Duodenal mucosa (tissue), 2 donors: Measurements from ENCODE around the gene NPC2.

ENCODE experiments used
- H3K27ac ChIP-seq: one replicate; pipeline ENCODE4 v1.7.0; 2013; ENCODE audit warnings: low read depth, low read length
- H3K27me3 ChIP-seq, 2 donors: one replicate each; pipeline ENCODE4 v1.7.0; 2013; ENCODE audit warnings: low read length in 2 of 2, control low read depth in 1 of 2; ENCODE audit not compliant: insufficient read depth in 2 of 2, control insufficient read depth in 1 of 2
- H3K36me3 ChIP-seq, 2 donors: one replicate each; pipeline ENCODE4 v1.7.0; 2013; ENCODE audit warnings: low read length in 2 of 2, control low read depth in 1 of 2; ENCODE audit not compliant: insufficient read depth in 2 of 2, control insufficient read depth in 1 of 2
- H3K4me1 ChIP-seq, 2 donors: one replicate each; pipeline ENCODE4 v1.7.0; 2013; ENCODE audit warnings: low read length in 2 of 2, control low read depth in 1 of 2; ENCODE audit not compliant: insufficient read depth in 2 of 2, control insufficient read depth in 1 of 2
- H3K4me3 ChIP-seq, 2 donors: one replicate each; pipeline ENCODE4 v1.7.0; 2013; ENCODE audit warnings: low read length in 2 of 2, low read depth in 1 of 2
- H3K9ac ChIP-seq, 2 donors: one replicate each; pipeline ENCODE4 v1.7.0; 2013; ENCODE audit warnings: low read length in 2 of 2, low read depth in 1 of 2
- H3K9me3 ChIP-seq, 2 donors: one replicate each; pipeline ENCODE4 v1.7.0; 2013; ENCODE audit warnings: low read length in 2 of 2, control low read depth in 1 of 2; ENCODE audit not compliant: control insufficient read depth in 1 of 2

NPC2 gene

DNA sequence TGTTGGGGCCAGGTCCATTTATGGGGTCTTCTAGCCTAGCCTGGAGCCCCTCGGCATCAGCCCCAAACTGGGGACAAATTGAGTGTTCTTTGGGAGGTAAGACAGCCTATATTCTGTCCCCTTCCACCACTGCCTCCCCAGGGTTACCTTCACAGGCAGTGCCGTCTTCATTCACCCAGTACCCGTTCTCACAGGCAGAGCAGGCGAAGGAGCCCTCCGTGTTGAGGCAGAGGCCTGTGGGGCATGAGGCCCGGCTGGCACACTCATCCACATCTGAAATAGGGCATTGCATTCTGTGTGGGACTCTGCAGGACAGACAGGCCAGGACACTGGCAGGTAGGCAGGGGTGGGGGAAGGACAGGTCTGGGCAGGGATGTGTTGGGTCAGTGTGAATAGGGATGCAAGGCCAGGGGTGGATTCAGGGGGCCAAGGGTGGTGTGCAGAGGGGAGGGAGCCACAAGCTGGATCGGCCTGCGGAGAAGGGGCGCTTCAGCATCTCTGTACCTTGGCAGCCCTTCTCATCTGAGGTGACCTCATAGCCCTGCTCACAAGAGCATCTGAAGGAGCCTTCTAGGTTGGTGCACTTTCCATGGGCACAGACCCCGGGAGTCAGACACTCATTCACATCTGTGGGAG lies 16.6 kb upstream of the NPC2 start:
- Histone ChIP-seq H3K4me1 (peaks cover 5 to 9% of the 10 kb centered on the region in 2 donors), H3K27me3 (peaks cover 0 to 5% of the 10 kb centered on the region in 2 donors), H3K27ac (no peak overlapping the region), H3K36me3 (no peaks in the 10 kb centered on the region), H3K9me3 (no peaks in the 10 kb centered on the region), H3K4me3 (no peak overlapping the region), H3K9ac (no peak overlapping the region)

DNA sequence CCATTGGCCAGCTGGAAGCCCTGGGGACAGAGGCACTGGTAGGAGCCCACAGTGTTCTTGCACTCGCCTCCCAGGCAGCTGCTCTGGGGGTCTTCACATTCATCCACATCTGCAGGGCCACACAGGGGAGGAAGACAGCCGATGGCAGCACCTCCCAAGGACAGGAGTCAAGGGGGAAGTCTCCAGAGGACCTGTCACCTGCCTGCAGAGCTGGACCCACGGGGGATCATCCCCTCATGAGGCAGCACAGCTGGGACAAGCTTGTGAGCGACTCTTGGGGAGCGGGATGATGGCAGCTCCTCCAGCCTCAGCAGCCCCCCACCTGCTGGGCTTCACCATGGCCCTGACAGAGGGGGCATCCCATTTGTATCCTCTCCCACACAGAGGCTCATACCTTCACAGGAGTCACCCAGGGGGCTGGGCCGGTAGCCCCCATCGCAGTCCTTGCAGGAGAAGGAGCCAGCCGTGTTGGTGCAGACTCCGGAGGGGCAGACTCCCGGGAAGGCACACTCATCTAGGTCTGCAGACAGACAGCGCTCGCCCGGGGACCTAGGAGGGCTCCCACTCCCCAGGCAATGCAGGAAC lies 15.8 kb upstream of the NPC2 start:
- H3K27me3 ChIP-seq, result peaks cover 0 to 5% of the 10 kb centered on the region in 2 donors
- no peak overlapping the region for H3K27ac ChIP-seq
- no peak overlapping the region for H3K9ac ChIP-seq
- H3K4me3 ChIP-seq, result no peak overlapping the region
- no peaks in the 10 kb centered on the region for H3K36me3 ChIP-seq
- H3K4me1 ChIP-seq, result peaks cover 0 to 1% of the 10 kb centered on the region in 2 donors
- no peaks in the 10 kb centered on the region for H3K9me3 ChIP-seq

DNA sequence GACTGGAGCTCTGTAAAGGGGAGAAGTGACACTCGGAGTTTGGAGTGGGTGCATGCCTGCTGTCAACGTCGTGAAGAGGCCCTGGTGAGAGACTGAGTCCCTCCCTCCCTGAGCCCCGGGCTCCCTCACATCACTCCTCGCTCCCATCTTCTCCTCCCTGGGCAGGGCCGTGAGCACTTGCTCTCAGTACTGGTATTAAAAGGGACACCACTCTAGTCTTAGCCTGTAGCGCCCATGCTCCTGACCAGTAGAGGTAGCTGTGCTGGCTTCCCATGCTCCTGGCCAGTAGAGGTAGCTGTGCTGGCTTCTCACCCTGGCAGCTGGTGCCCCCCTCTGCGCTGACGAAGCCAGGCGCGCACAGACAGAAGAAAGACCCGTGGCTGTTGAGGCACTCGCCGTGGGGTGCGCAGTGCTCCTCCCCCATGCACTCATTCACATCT lies 15.2 kb upstream of the NPC2 start:
- Histone ChIP-seq H3K36me3 (no peaks in the 10 kb centered on the region), H3K9me3 (no peaks in the 10 kb centered on the region), H3K27me3 (peaks cover 0 to 5% of the 10 kb centered on the region in 2 donors), H3K4me3 (no peak overlapping the region), H3K27ac (no peak overlapping the region), H3K9ac (no peak overlapping the region), H3K4me1 (no peaks in the 10 kb centered on the region)

- peaks cover 0 to 3% of the 10 kb centered on the region in 2 donors for H3K27me3 ChIP-seq
- H3K9ac ChIP-seq, result no peak overlapping the region
- no peaks in the 10 kb centered on the region for H3K36me3 ChIP-seq
- no peak overlapping the region for H3K4me3 ChIP-seq
- H3K27ac ChIP-seq, result no peak overlapping the region
- no peaks in the 10 kb centered on the region for H3K9me3 ChIP-seq
- H3K4me1 ChIP-seq, result no peaks in the 10 kb centered on the region
Measured at GRCh38 chr14:74507840-74508239, 14.7 kb upstream of the NPC2 start.

GRCh38 chr14:74507085-74507484 lies 14.0 kb upstream of the NPC2 start:
- Histone ChIP-seq H3K9me3 (no peaks in the 10 kb centered on the region), H3K36me3 (no peaks in the 10 kb centered on the region), H3K27ac (no peak overlapping the region), H3K4me3 (no peak overlapping the region), H3K9ac (no peak overlapping the region), H3K4me1 (no peaks in the 10 kb centered on the region), H3K27me3 (no peaks in the 10 kb centered on the region)

GRCh38 chr14:74506411-74506851 lies 13.3 kb upstream of the NPC2 start:
- Histone ChIP-seq H3K36me3 (no peaks in the 10 kb centered on the region), H3K9ac (no peak overlapping the region), H3K4me1 (no peaks in the 10 kb centered on the region), H3K9me3 (no peaks in the 10 kb centered on the region), H3K27me3 (no peaks in the 10 kb centered on the region), H3K4me3 (no peak overlapping the region), H3K27ac (no peak overlapping the region)

DNA sequence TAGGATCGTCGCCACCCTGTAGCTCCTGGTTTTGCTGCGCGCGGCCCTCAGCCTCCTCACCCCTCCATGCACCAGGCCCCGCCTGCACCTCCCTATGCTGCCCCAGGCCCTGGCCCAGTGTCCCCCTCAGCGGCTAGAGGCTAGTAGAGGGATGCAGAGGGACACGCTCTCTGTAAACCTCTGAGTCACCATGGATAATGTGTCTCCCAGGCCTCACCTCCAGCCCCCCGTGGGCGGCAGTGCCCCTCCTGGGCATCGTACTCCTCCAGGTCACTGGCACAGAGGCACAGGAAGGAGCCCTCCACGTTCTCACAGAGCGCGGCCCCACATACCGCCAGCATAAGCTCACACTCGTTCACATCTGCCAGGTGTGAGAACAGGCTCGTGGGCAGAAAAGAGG lies 12.7 kb upstream of the NPC2 start:
- Histone ChIP-seq H3K9me3 (no peaks in the 10 kb centered on the region), H3K4me1 (no peaks in the 10 kb centered on the region), H3K27ac (no peak overlapping the region), H3K9ac (no peak overlapping the region), H3K4me3 (no peak overlapping the region), H3K27me3 (no peaks in the 10 kb centered on the region), H3K36me3 (no peaks in the 10 kb centered on the region)

DNA sequence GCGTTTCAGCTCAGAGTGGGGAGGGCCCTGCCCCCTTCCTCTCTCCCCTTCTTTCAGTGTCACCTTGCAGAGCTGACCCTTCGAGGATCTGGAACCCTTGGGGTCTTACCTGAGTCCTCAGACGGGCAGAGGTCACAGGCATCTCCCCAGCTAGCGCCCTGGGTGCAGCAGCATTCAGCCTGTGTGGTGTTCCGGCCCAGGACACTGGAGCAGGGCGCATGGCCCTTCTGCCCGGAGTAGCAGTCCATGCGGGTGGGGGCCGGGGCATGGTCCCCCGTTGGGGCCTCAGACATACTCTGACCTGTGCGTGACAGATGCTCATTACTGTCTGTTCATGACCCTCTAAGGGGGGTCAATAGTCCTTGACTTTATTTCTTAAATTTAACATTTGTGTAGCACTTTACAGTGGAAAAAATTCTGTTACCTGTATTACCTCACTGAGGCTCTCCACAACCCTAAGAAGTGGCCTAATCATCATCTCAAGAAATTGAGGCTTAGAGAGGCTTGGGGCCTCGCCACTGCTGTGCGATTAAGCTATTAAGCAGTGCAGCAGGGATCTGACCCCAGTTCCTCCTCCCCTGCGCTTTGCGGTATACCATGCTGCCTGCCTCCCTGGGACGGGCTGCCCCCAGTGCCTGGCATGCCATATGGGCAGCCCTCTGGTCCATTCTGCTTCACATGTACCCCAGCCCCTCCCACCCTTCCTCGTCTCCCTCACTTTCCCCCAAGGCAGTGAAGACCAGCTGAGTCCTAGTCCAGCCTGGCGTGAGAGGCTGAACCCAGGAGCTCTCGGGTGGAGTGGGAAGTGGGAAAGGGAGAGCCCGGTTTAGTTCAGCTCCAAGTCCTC lies 12.0 kb upstream of the NPC2 start:
- Histone ChIP-seq H3K4me3 (no peak overlapping the region), H3K9ac (no peak overlapping the region), H3K27me3 (no peaks in the 10 kb centered on the region), H3K4me1 (no peaks in the 10 kb centered on the region), H3K27ac (no peak overlapping the region), H3K36me3 (no peaks in the 10 kb centered on the region), H3K9me3 (no peaks in the 10 kb centered on the region)

DNA sequence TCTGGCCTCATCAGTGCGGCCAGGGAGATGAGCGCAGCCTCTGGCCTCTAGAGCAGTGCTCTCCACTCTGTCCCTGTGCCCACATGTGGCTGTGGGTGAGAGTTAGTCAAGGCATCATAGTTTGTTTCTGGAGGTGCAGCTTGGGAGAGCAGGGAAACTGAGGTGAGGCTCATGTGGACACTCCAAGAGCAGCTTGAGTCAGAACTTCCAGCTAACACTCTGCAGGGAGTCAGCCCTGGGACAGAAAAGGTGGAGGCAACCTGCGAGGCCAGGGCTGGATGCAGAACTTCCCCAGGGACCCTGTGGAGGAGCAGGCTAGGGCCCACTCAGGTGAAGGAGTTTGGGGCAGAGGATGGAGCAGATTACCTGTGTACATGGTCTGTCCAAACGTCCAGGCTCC lies 11.3 kb upstream of the NPC2 start:
- Histone ChIP-seq H3K27me3 (no peaks in the 10 kb centered on the region), H3K36me3 (no peaks in the 10 kb centered on the region), H3K9ac (no peak overlapping the region), H3K27ac (no peak overlapping the region), H3K4me3 (no peak overlapping the region), H3K4me1 (no peaks in the 10 kb centered on the region), H3K9me3 (no peaks in the 10 kb centered on the region)

GRCh38 chr14:74503938-74504335 lies 10.8 kb upstream of the NPC2 start:
- Histone ChIP-seq H3K4me3 (no peak overlapping the region), H3K27ac (no peak overlapping the region), H3K36me3 (no peaks in the 10 kb centered on the region), H3K4me1 (no peaks in the 10 kb centered on the region), H3K27me3 (no peaks in the 10 kb centered on the region), H3K9ac (no peak overlapping the region), H3K9me3 (no peaks in the 10 kb centered on the region)
